GM19035 (cell line): ENCODE measurements around the gene ZBTB44.

Experiments used
- ATAC-seq: cut with Tn5 transposase; IDR thresholded peaks from one replicate; pipeline ENCODE4 v1.9.1; 2021; ENCODE audit not compliant: unreplicated experiment

The ZBTB44 gene

GRCh38 chr11:130179396-130180306 lies 135.1 kb downstream of the ZBTB44 start:
- no peak for ATAC-seq

GRCh38 chr11:130178441-130179339 lies 136.0 kb downstream of the ZBTB44 start:
- ATAC-seq: no peak

GRCh38 chr11:130177782-130178181 lies 136.9 kb downstream of the ZBTB44 start:
- no peak for ATAC-seq
